ENCODE data around the gene PPP2R2B.
A peak's percentile ranks its signal among the peaks of the same experiment; 100 is the strongest.

Gene PPP2R2B

GRCh38 chr5:146889169-146889568 lies 10.6 kb upstream of the PPP2R2B start:
- DNase-seq (ENCODE audit: low read depth) = no peak
- TF ChIP-seq CTCF (conservative IDR thresholded peaks at IDR 0.05; ENCODE audit: low read depth, low read length) = no peak
- H3K4me3 ChIP-seq (ENCODE audit: low read depth, low read length) = no peak overlapping the region

GRCh38 chr5:146888351-146888978 lies 9.9 kb upstream of the PPP2R2B start:
- no peak for DNase-seq (ENCODE audit: low read depth)
- no peak for TF ChIP-seq CTCF (conservative IDR thresholded peaks at IDR 0.05; ENCODE audit: low read depth, low read length)
- no peak overlapping the region for H3K4me3 ChIP-seq (ENCODE audit: low read depth, low read length)

GRCh38 chr5:146884066-146884626 lies 5.6 kb upstream of the PPP2R2B start:
- no peak for DNase-seq (ENCODE audit: low read depth)
- no peak overlapping the region for H3K4me3 ChIP-seq (ENCODE audit: low read depth, low read length)
- no peak for TF ChIP-seq CTCF (conservative IDR thresholded peaks at IDR 0.05; ENCODE audit: low read depth, low read length)

- no peak for TF ChIP-seq CTCF (conservative IDR thresholded peaks at IDR 0.05; ENCODE audit: low read depth, low read length)
- H3K4me3 ChIP-seq (ENCODE audit: low read depth, low read length) = no peak overlapping the region
- DNase-seq (ENCODE audit: low read depth) = no peak
Measured at GRCh38 chr5:146883511-146883910, 5.0 kb upstream of the PPP2R2B start.

GRCh38 chr5:146880966-146881365 lies 2.4 kb upstream of the PPP2R2B start:
- no peak overlapping the region for H3K4me3 ChIP-seq (ENCODE audit: low read depth, low read length)
- no peak for TF ChIP-seq CTCF (conservative IDR thresholded peaks at IDR 0.05; ENCODE audit: low read depth, low read length)
- DNase-seq (ENCODE audit: low read depth) = no peak

- no peak for DNase-seq (ENCODE audit: low read depth)
Measured at GRCh38 chr5:146877783-146878475, 628 bp downstream of the PPP2R2B start.

More at GRCh38 chr5:146877783-146878475, 628 bp downstream of the PPP2R2B start:
- peak overlapping the region; percentile 45 for H3K4me3 ChIP-seq (ENCODE audit: low read depth, low read length)
- no peak for TF ChIP-seq CTCF (conservative IDR thresholded peaks at IDR 0.05; ENCODE audit: low read depth, low read length)
